Thyroid gland (tissue), 4 donors: ENCODE results near the gene KSR1. TPM values are rescaled to one million over a fixed set of nuclear protein-coding genes. Genes with fewer than 3 reads are reported as not detected.

Source experiments
- DNase-seq, 2 donors: peaks; one replicate each; pipeline ENCODE4 v3.0.0-alpha.2; 2019
- H3K27ac ChIP-seq, 3 donors: fragments of 200-600 bp; sonication (generic); 1 replicate in 2 of 3; 2 replicates in 1 of 3; pipeline ENCODE4 v1.5.1; 2016 to 2019; ENCODE audit warnings: mild to moderate bottlenecking in 1 of 3, moderate library complexity in 1 of 3
- H3K27me3 ChIP-seq: fragments of 200-600 bp; sonication (generic); one replicate; pipeline ENCODE4 v1.5.1; 2019
- H3K36me3 ChIP-seq, 2 donors: fragments of 200-600 bp; sonication (generic); one replicate each; pipeline ENCODE4 v1.5.1; 2016 to 2019
- H3K4me1 ChIP-seq, 2 donors: fragments of 200-600 bp; sonication (generic); one replicate each; pipeline ENCODE4 v1.5.1; 2017 to 2019
- H3K4me3 ChIP-seq, 3 donors: fragments of 200-600 bp; sonication (generic); replicated peaks in 1 of 3; 1 replicate in 2 of 3; 2 replicates in 1 of 3; pipeline ENCODE4 v1.5.1; 2016; ENCODE audit warnings: mild to moderate bottlenecking in 1 of 3
- H3K9me3 ChIP-seq: fragments of 200-600 bp; sonication (generic); one replicate; pipeline ENCODE4 v1.5.1; 2017
- CTCF ChIP-seq, 6 experiments: fragments of 200-600 bp in 3 of 6; fragments of 450-650 bp in 3 of 6; sonication (generic) in 3 of 6; IDR thresholded peaks; one replicate each; pipeline ENCODE4 v1.5.1; 2016 to 2019; ENCODE audit warnings: antibody characterized with exemption in 6 of 6, mild to moderate bottlenecking in 2 of 6, inconsistent platforms in 1 of 6, moderate library complexity in 1 of 6
- POLR2A ChIP-seq, 2 donors: fragments of 450-650 bp; IDR thresholded peaks; one replicate each; pipeline ENCODE4 v1.6.1; 2017; ENCODE audit warnings: antibody characterized with exemption in 2 of 2, mild to moderate bottlenecking in 2 of 2, moderate library complexity in 1 of 2
- WGBS, 2 donors: methylation state at CpG; one replicate each; pipeline ENCODE4 v1.1.5; 2017; 5-methylcytosine and 5-hydroxymethylcytosine counted together
- intact Hi-C: fragments of 100-400 bp; cut with DNase I; formaldehyde crosslinking; loops from one replicate; pipeline ENCODE4 v1.15.1; 2023
- total RNA-seq, 4 donors: library from RNA; depleted of rRNA; stranded (reverse); fragments of >200 nt; gene quantifications; one replicate each; pipeline ENCODE4 v1.2.3, GENCODE V29; 2016

Gene KSR1
- total RNA-seq, 4 donors from 2014 or later, result 35.9 to 75.5 (median 67.7) TPM

GRCh38 chr17:27518048-27518447 is 61.8 kb downstream of the KSR1 start:
- Histone ChIP-seq H3K27me3 (no peaks in the 10 kb centered on the region), H3K27ac (no peak overlapping the region), H3K36me3 (no peaks in the 10 kb centered on the region), H3K4me1 (peaks cover 54 to 65% of the 10 kb centered on the region in 2 donors), H3K4me3 (no peak overlapping the region), H3K9me3 (no peaks in the 10 kb centered on the region)
- WGBS, 2 donors, result 96 to 98% methylated on average over 3 of the region's 3 CpGs
- intact Hi-C loops, result no loop called here
- TF ChIP-seq CTCF (IDR thresholded peaks at IDR 0.05) (no peak), POLR2A (IDR thresholded peaks at IDR 0.05) (no peak)
- DNase-seq, result no peak

DNA sequence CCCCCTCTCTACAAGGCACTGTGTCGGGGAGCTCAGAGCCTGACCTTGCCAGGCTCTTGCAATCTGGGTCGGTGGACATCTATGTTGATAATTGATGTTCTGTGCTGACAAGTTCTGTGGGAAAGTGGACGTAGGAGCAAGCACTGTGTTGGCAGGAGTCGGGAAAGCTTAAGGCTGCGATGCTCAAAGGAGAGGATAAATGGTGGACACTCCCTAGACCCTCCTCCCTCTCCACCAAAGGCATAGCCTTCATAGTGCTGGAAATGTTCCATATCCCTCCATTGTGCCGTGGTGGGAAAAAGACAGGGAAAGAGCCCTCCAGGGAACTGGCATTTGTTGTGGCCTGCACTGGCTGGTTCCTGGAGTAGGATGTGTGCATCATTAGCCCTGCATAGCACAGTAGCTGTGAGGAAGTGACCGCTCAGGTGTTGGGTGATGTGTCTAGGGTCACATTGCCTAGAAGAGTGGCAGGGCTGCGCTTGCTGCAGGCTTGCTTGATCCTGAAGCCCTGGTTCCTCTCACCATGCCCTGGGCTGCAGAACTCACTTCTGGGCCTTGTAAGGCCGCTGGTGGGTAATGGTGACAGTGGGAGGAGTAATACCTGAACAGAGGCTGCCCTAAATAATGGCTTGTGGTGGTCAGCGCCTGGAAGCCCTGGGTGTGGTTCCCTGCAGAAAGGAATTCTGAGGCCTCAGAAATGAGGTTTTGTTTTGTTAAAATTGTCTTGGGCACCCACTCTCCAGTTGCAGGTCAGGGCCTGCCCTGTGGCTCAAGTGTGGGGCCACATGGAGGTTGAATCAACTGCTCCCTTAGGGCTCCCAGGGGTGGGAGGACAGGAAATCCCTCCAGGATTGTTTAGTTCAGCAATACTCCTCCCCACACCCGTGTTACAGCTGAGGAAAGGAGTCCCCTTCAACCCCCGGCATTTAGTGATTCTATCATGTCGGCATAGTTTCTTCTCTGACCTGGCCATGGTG is 62.6 kb downstream of the KSR1 start:
- H3K27me3 ChIP-seq, result no peaks in the 10 kb centered on the region
- H3K4me3 ChIP-seq, result no peak overlapping the region
- H3K36me3 ChIP-seq, result no peaks in the 10 kb centered on the region
- intact Hi-C loops, result no loop called here
- peak overlapping the region in 2 of 3 donors; percentile 11 to 50 for H3K27ac ChIP-seq
- TF ChIP-seq POLR2A (IDR thresholded peaks at IDR 0.05) (no peak), CTCF (IDR thresholded peaks at IDR 0.05) (no peak)
- 78 to 83% methylated on average over 12 to 13 of the region's 13 CpGs for WGBS, 2 donors
- peaks cover 46 to 58% of the 10 kb centered on the region in 2 donors for H3K4me1 ChIP-seq
- H3K9me3 ChIP-seq, result no peaks in the 10 kb centered on the region
- no peak for DNase-seq

GRCh38 chr17:27519550-27519949 is 63.3 kb downstream of the KSR1 start:
- H3K4me1 ChIP-seq, result peaks cover 39 to 52% of the 10 kb centered on the region in 2 donors
- TF ChIP-seq POLR2A (IDR thresholded peaks at IDR 0.05) (no peak), CTCF (IDR thresholded peaks at IDR 0.05) (no peak)
- H3K27me3 ChIP-seq, result no peaks in the 10 kb centered on the region

GRCh38 chr17:27520491-27521185 is 64.4 kb downstream of the KSR1 start:
- H3K9me3 ChIP-seq, result no peaks in the 10 kb centered on the region
- peaks cover 32 to 50% of the 10 kb centered on the region in 2 donors for H3K4me1 ChIP-seq
- H3K4me3 ChIP-seq, result no peak overlapping the region
- no peaks in the 10 kb centered on the region for H3K27me3 ChIP-seq
- 71% methylated on average over 11 to 16 of the region's 16 CpGs for WGBS, 2 donors
- intact Hi-C loops, result loop anchor here (10.0 kb wide), 1 partner anchor 46 kb away; no protein-coding TSS in a partner anchor
- peak overlapping the region in 2 of 3 donors; percentile 35 to 49 for H3K27ac ChIP-seq
- TF ChIP-seq POLR2A (IDR thresholded peaks at IDR 0.05) (no peak), CTCF (IDR thresholded peaks at IDR 0.05) (no peak)
- H3K36me3 ChIP-seq, result no peaks in the 10 kb centered on the region
- DNase-seq, result no peak

More at GRCh38 chr17:27519550-27519949, 63.3 kb downstream of the KSR1 start:
- DNase-seq, result no peak
- no peak overlapping the region for H3K4me3 ChIP-seq
- peak overlapping the region in 2 of 3 donors; percentile 11 to 50 for H3K27ac ChIP-seq
- H3K36me3 ChIP-seq, result no peaks in the 10 kb centered on the region
- intact Hi-C loops, result no loop called here
- no peaks in the 10 kb centered on the region for H3K9me3 ChIP-seq
- 57 to 67% methylated on average over 4 of the region's 4 CpGs for WGBS, 2 donors
